ENCODE measurements around the gene SERF1B.
"Not testable (repeated sequence)": the region's sequence is repeated elsewhere in the genome, so short reads cannot be mapped to it uniquely, and the experiment has no call there.

GRCh38 chr5:69991713-69992112, 33.3 kb upstream of the SERF1B start:
- TF ChIP-seq CTCF (optimal IDR thresholded peaks at IDR 0.05 in 1 of 3, IDR thresholded peaks at IDR 0.05 in 1 of 3, conservative IDR thresholded peaks at IDR 0.05 in 1 of 3; ENCODE audit: extremely low read depth in 1 of 3, insufficient read depth in 2 of 3, low read length in 3 of 3); EZH2 (IDR thresholded peaks at IDR 0.05; ENCODE audit: low read length): not testable (repeated sequence)
